Prostate gland (tissue), 2 donors: Measurements from ENCODE around the gene NOC2L. TPM values are rescaled to one million over a fixed set of nuclear protein-coding genes. Genes with fewer than 3 reads are reported as not detected.

Experiments
- DNase-seq: peaks from one replicate; pipeline ENCODE4 v3.0.0-alpha.2; 2019; ENCODE audit warnings: low spot score
- H3K27ac ChIP-seq, 2 donors: fragments of 200-600 bp; sonication (generic); 2 replicates each; pipeline ENCODE4 v1.5.1; 2017 to 2019
- H3K27me3 ChIP-seq: fragments of 200-600 bp; sonication (generic); replicated peaks from 2 replicates; pipeline ENCODE4 v1.5.1; 2019; ENCODE audit not compliant: insufficient read depth
- H3K36me3 ChIP-seq, 2 donors: fragments of 200-600 bp; sonication (generic); 1 replicate in 1 of 2; 2 replicates in 1 of 2; pipeline versions ENCODE4 v1.5.1 to v1.8.1; 2017 to 2019
- H3K4me1 ChIP-seq: fragments of 200-600 bp; sonication (generic); replicated peaks from 2 replicates; pipeline ENCODE4 v1.5.1; 2019
- H3K4me3 ChIP-seq, 2 donors: fragments of 200-600 bp; sonication (generic); 2 replicates each; pipeline ENCODE4 v1.5.1; 2017 to 2019
- H3K9me3 ChIP-seq: fragments of 200-600 bp; sonication (generic); 2 replicates; pipeline ENCODE4 v1.5.1; 2017
- POLR2A ChIP-seq: fragments of 450-650 bp; IDR thresholded peaks from one replicate; pipeline ENCODE4 v1.6.1; 2016; ENCODE audit warnings: antibody characterized with exemption, mild to moderate bottlenecking
- POLR2AphosphoS5 ChIP-seq: sonication (generic); formaldehyde crosslinking; IDR thresholded peaks from one replicate; pipeline ENCODE4 v1.6.1; 2017; ENCODE audit warnings: antibody characterized with exemption
- WGBS: methylation state at CpG from one replicate; pipeline ENCODE4 v1.1.5; 2018; 5-methylcytosine and 5-hydroxymethylcytosine counted together
- intact Hi-C: fragments of 100-400 bp; cut with DNase I; formaldehyde crosslinking; loops from one replicate; pipeline ENCODE4 v1.14.2; 2022
- total RNA-seq, 2 donors: library from RNA; depleted of rRNA; stranded (reverse); fragments of >200 nt; gene quantifications; one replicate each; pipeline ENCODE4 v1.1.0, GENCODE V29; 2016
- TF ChIP-seq, protein P1 (sequence below), 4 experiments: fragments of 200-600 bp in 2 of 4; fragments of 450-650 bp in 2 of 4; sonication (generic) in 2 of 4; IDR thresholded peaks; 1 replicate in 3 of 4; 2 replicates in 1 of 4; pipeline ENCODE4 v1.5.1; 2016 to 2019; ENCODE audit warnings: antibody characterized with exemption in 4 of 4, mild to moderate bottlenecking in 2 of 4, moderate library complexity in 2 of 4

NOC2L gene
- total RNA-seq, 2 donors from 2014 or later = 43.2 to 65.5 TPM

DNA sequence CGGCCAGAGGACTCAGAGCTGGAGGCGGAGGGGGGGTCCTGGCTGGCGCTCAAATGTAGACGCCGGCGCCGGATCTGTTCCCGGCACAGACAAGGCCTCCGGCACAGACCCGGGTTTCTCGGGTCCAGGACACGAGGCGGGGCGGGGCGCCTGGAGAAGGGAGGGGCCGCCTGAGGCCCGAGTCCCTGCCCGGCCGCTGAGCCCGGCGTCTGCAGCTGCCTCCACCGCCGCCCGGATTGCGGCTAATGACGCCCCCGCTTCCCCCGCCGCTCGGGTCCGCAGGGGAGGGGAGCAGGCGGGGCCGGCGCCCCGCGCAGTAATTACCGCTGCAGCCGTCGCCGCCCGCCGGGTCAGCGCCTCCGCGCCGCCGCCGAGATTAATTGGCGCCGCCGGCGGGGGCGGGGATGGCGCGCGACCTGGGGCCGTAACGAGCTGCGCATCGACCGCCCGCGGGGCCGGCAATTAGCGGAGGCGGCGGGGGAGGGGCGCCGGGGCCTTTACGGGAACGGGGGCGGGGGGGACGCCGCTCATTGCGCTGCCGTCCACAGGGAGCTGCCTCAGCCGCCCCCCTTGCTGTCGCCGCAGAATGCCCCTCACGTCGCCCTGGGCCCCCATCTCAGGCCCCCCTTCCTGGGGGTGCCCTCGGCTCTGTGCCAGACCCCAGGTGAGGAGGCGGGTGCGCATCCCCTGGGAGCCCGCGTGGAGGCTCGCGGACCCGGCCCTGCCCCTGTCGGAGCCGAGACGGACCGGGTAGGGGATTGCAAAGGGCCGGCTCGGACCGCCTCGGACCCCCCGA lies 17.3 kb downstream of the NOC2L start:
- H3K36me3 ChIP-seq = no peaks in the 10 kb centered on the region
- H3K4me1 ChIP-seq = peaks cover 18% of the 10 kb centered on the region
- peak overlapping the region in 1 of 2 donors; percentile 41 for H3K27ac ChIP-seq
- peak overlapping the region; percentile 21 to 31 for H3K4me3 ChIP-seq
- intact Hi-C loops = no loop called here
- WGBS = 2% methylated on average over 63 of the region's 98 CpGs
- DNase-seq = no peak
- TF ChIP-seq, protein P1, sequence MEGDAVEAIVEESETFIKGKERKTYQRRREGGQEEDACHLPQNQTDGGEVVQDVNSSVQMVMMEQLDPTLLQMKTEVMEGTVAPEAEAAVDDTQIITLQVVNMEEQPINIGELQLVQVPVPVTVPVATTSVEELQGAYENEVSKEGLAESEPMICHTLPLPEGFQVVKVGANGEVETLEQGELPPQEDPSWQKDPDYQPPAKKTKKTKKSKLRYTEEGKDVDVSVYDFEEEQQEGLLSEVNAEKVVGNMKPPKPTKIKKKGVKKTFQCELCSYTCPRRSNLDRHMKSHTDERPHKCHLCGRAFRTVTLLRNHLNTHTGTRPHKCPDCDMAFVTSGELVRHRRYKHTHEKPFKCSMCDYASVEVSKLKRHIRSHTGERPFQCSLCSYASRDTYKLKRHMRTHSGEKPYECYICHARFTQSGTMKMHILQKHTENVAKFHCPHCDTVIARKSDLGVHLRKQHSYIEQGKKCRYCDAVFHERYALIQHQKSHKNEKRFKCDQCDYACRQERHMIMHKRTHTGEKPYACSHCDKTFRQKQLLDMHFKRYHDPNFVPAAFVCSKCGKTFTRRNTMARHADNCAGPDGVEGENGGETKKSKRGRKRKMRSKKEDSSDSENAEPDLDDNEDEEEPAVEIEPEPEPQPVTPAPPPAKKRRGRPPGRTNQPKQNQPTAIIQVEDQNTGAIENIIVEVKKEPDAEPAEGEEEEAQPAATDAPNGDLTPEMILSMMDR (IDR thresholded peaks at IDR 0.05) = no peak
- TF ChIP-seq POLR2AphosphoS5 = no peak
- TF ChIP-seq POLR2A = no peak
- no peaks in the 10 kb centered on the region for H3K9me3 ChIP-seq
- H3K27me3 ChIP-seq = no peaks in the 10 kb centered on the region

DNA sequence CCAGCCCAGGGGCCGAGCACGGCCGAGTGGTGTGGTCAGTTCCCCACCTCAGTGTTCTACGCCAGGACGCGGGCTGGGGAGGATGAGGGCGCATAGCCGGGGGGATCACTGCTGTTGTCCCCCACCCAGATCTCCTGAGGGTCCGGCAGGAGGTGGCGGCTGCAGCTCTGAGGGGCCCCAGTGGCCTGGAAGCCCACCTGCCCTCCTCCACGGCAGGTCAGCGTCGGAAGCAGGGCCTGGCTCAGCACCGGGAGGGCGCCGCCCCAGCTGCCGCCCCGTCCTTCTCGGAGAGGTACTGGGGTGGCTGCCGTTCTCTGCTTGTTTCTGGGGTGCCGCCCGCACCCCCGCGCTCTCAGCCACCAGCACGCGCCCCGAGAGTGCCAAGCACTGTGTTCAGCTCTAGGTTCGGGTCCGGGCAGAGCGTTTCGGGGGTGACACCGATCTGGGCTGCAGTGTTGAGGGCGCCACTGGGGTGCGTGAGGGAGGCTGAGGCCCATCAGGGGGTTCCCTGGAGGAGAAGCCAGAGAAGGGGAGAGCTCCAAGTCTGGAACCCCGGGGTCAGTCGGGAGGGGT lies 18.0 kb downstream of the NOC2L start:
- H3K27me3 ChIP-seq = no peaks in the 10 kb centered on the region
- DNase-seq = no peak
- H3K36me3 ChIP-seq = no peaks in the 10 kb centered on the region
- H3K4me1 ChIP-seq = peaks cover 18% of the 10 kb centered on the region
- H3K4me3 ChIP-seq = peak overlapping the region in 1 of 2 donors; percentile 31
- TF ChIP-seq, protein P1 (IDR thresholded peaks at IDR 0.05) = no peak
- TF ChIP-seq POLR2AphosphoS5 = no peak
- TF ChIP-seq POLR2A = no peak
- WGBS = 5% methylated on average over 36 of the region's 36 CpGs
- intact Hi-C loops = no loop called here
- H3K27ac ChIP-seq = peak overlapping the region; percentile 32 to 41
- no peaks in the 10 kb centered on the region for H3K9me3 ChIP-seq

DNA sequence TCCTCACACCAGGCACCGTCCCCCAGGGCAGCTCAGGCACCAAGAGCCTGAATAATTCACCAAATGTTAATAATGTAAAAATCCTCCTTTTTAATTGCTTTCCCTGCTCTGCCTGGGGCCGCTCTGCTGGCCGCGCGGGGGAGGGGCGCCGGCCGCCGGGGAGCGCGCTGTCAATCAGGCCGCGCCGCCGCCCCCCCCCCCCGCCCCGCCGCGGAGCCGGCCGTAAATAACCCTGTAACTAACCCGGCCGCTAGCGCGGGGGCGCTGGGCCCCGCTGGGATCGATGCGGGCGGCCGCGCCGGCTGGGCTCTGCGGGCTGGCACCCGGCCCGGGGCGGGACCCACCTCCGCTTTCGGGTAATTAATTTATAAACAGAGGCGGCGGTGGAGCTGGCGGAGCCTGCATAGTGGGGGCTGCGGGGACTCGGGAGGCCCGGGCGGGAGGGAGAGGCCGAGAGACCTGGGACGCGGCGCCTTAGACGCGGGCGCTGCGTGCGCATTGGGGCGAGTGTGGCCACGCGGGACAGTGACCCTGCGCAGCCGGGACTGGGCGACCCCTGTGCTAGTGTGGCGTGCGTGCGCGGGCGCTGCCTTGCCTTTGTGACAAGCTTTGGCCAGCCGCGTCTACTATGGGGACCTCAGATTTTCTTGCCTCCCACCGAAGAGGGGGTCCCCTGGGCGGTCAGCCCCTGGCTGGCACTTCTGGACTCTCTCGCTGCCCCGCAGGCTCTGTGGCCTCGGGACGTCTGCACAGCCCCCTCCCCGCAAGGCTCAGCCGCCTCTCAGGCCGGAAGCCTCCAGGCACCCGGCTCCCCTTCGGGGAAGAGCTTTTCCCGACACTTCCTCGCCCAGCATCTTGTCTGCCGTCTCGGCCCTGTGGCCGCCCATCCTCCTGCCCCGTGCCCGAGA lies 18.7 kb downstream of the NOC2L start:
- H3K4me3 ChIP-seq = peak overlapping the region; percentile 10 to 23
- H3K9me3 ChIP-seq = no peaks in the 10 kb centered on the region
- DNase-seq = no peak
- TF ChIP-seq POLR2A = no peak
- H3K36me3 ChIP-seq = no peaks in the 10 kb centered on the region
- 1% methylated on average over 73 of the region's 86 CpGs for WGBS
- H3K27ac ChIP-seq = peak overlapping the region; percentile 32 to 41
- peaks cover 20% of the 10 kb centered on the region for H3K4me1 ChIP-seq
- intact Hi-C loops = no loop called here
- H3K27me3 ChIP-seq = no peaks in the 10 kb centered on the region

DNA sequence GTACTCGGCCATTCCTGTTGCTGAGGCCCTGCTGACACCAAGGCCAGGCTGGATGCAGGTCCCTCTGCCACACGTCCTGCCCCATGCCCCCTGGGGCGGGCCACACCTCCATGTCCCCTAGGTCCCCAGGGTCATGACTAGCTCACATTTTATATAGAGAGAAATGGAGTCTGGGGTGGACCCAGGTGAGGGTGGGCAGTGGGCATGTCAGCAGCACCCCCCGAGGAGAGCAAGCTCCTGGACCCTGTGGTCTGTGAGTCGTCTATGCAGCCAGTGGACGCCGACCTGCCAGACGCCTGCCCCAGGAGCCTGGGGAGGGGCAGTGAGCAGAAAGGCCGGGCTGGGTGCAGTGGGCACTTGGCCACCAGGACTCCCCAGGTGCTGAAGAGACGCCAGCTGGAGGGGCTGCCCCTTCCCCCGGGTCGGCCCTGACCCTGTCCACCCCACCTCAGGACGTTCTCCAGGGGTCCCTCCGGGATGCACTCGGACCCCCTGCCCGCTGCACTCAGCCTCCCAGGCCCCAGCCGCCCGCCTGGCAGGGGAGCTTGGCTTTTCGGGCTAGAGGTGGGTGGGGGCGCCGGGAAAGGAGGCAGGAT lies 19.4 kb downstream of the NOC2L start:
- no peaks in the 10 kb centered on the region for H3K9me3 ChIP-seq
- no peak overlapping the region for H3K27ac ChIP-seq
- intact Hi-C loops = no loop called here
- no peaks in the 10 kb centered on the region for H3K36me3 ChIP-seq
- TF ChIP-seq, protein P1 (IDR thresholded peaks at IDR 0.05) = no peak
- no peak for TF ChIP-seq POLR2A
- no peak for TF ChIP-seq POLR2AphosphoS5
- H3K4me1 ChIP-seq = peaks cover 24% of the 10 kb centered on the region
- WGBS = 20% methylated on average over 19 of the region's 21 CpGs
- H3K4me3 ChIP-seq = no peak overlapping the region
- DNase-seq = no peak
- no peaks in the 10 kb centered on the region for H3K27me3 ChIP-seq
